ENCODE data around the gene PAX5. TPM values are rescaled to one million over a fixed set of nuclear protein-coding genes. Genes with fewer than 3 reads are reported as not detected.

Gene PAX5
- total RNA-seq, 4 donors from 2014 or later = 0.95 to 61.9 (median 3.6) TPM; not detected in 1

DNA sequence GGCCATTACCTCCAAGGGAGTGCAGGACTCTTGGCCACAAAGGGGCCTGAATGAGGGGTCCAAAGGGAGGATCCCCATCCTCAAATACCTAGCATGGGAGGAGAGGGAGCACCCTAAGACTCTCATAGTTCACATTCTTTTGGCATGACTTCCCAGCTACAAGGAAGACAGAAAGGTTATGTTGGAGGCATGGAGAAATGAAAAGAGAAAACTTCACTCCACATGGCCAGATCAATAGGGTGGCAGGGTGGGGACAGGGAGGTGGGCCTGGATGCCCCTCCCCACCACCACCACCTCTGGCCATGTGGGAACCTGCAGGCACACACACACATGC is 97.6 kb downstream of the PAX5 start:
- H3K4me3 ChIP-seq = no peak overlapping the region
- no peak for TF ChIP-seq POLR2A (IDR thresholded peaks at IDR 0.05)
- TF ChIP-seq, protein P1, sequence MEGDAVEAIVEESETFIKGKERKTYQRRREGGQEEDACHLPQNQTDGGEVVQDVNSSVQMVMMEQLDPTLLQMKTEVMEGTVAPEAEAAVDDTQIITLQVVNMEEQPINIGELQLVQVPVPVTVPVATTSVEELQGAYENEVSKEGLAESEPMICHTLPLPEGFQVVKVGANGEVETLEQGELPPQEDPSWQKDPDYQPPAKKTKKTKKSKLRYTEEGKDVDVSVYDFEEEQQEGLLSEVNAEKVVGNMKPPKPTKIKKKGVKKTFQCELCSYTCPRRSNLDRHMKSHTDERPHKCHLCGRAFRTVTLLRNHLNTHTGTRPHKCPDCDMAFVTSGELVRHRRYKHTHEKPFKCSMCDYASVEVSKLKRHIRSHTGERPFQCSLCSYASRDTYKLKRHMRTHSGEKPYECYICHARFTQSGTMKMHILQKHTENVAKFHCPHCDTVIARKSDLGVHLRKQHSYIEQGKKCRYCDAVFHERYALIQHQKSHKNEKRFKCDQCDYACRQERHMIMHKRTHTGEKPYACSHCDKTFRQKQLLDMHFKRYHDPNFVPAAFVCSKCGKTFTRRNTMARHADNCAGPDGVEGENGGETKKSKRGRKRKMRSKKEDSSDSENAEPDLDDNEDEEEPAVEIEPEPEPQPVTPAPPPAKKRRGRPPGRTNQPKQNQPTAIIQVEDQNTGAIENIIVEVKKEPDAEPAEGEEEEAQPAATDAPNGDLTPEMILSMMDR (IDR thresholded peaks at IDR 0.05) = no peak
- no peaks in the 10 kb centered on the region for H3K36me3 ChIP-seq
- no peaks in the 10 kb centered on the region for H3K27me3 ChIP-seq
- H3K4me1 ChIP-seq = no peaks in the 10 kb centered on the region
- no peak overlapping the region for H3K27ac ChIP-seq
- no peak for DNase-seq
- no peaks in the 10 kb centered on the region for H3K9me3 ChIP-seq

DNA sequence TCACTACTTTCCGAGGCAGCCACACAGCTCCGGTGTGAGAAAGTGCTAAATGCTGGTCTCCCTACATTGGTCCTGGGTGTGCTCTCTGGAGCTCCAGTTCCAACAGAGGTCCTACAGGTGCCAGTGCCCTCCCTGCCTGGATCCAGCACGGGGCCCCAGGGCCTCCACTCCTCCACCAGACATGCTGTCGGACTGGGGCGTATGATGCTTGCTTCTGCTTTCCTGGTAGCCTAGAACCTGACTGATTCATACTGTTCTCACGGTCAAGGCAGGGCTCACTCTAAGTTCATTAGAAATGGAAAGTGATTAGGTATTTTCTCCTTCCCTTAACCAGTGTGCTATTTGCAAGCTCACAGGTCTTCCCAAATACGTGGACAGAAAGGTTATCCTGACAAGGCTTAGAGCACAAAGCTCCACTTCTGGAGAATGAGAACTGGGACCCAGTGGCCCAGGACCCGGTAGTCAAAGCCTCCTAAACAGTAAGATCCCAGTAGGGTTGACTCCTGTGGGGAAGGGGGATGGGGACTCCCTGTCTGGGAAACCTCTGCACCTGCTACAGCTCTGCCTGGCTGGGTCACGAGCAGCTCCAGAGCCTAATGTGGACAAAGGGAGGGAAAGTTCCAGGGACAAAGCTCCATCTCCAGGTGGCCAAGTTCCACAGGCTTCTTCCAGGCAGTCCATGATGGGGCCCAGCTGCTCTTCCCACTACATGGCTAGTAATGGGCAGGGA is 98.1 kb downstream of the PAX5 start:
- no peaks in the 10 kb centered on the region for H3K4me1 ChIP-seq
- H3K4me3 ChIP-seq = no peak overlapping the region
- DNase-seq = no peak
- H3K36me3 ChIP-seq = no peaks in the 10 kb centered on the region
- H3K27ac ChIP-seq = no peak overlapping the region
- no peaks in the 10 kb centered on the region for H3K27me3 ChIP-seq
- H3K9me3 ChIP-seq = no peaks in the 10 kb centered on the region
- TF ChIP-seq, protein P1 (IDR thresholded peaks at IDR 0.05) = no peak
- no peak for TF ChIP-seq POLR2A (IDR thresholded peaks at IDR 0.05)

DNA sequence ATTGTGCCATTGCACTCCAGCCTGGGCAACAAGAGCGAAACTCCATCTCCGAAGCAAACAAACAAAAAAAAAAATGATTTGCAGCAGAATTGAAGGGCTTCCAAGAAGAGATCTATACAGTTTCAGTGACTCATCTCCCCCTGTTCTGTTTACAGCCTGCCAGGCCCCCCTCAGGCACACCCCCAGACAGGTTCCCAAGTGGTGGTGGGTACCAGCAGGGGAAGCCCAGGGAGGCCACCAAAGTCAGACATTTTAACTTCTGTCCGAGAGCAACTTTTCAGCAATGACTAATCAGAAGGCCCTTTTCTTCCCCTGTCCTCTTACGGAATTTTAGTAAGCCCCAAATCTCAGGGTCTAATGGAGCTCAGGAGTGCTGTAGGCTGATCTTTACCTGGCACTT is 98.7 kb downstream of the PAX5 start:
- no peak for DNase-seq
- Histone ChIP-seq H3K4me3 (no peak overlapping the region), H3K9me3 (no peaks in the 10 kb centered on the region), H3K27me3 (no peaks in the 10 kb centered on the region), H3K27ac (no peak overlapping the region), H3K36me3 (no peaks in the 10 kb centered on the region), H3K4me1 (no peaks in the 10 kb centered on the region)
- TF ChIP-seq, protein P1 (IDR thresholded peaks at IDR 0.05) = no peak
- no peak for TF ChIP-seq POLR2A (IDR thresholded peaks at IDR 0.05)

DNA sequence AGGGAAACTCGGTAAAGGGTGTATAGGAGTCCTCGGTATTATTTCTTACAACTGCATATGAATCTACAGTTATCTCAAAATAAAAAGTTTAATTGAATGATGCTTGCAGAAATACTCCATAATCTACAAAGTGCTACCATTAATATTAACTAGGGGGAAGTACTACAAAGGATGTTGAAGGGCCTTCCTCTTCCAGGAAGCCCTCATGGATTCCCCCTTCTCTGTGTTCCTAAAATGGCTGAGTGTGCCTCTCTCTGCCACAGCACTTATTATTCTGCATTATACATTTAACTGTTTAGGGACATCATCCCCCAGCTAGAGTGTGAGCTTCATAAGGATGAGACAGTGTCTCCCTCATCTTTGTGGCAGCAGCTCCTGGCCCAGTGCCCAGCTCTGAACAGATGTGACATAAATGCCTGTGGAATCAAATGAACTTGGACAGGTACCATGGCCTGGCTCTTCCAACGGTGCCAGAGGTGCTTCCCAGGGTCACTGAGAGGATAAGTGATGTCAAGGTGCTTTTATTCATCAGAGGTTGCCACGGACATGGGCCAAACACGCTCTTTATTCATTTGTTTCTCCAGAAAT is 99.5 kb downstream of the PAX5 start:
- TF ChIP-seq, protein P1 (IDR thresholded peaks at IDR 0.05) = no peak
- TF ChIP-seq POLR2A (IDR thresholded peaks at IDR 0.05) = no peak
- no peak overlapping the region for H3K4me3 ChIP-seq
- no peaks in the 10 kb centered on the region for H3K36me3 ChIP-seq
- no peak for DNase-seq
- H3K27ac ChIP-seq = no peak overlapping the region
- no peaks in the 10 kb centered on the region for H3K4me1 ChIP-seq
- no peaks in the 10 kb centered on the region for H3K9me3 ChIP-seq
- no peaks in the 10 kb centered on the region for H3K27me3 ChIP-seq

DNA sequence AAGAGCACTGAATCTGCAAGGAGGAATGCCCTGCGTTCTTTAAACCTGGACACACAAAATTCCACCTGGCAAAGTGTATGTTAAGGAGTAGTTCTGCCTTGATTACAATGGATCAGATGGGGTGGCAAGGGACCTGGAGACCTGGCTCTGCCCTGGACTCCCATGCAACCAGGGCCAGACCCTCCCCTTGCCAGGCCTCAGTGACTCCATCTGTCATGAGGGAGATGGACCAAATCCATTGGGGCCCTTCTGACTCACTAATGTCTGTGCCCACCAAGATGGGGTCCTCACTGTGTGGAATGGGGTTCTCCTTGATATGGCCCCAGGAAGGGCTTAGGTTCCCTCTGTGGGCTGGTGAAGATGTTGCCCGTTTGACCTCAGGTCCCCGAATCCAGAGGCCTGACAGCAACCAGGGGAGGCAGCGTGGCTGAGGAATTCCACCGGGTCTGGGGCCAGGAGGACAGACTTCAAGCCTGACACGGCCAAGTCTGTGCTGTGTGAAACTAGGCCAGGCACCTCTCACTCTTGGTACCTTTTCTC is 100.3 kb downstream of the PAX5 start:
- DNase-seq = no peak
- H3K4me1 ChIP-seq = no peaks in the 10 kb centered on the region
- no peak overlapping the region for H3K27ac ChIP-seq
- no peaks in the 10 kb centered on the region for H3K27me3 ChIP-seq
- no peaks in the 10 kb centered on the region for H3K9me3 ChIP-seq
- no peak overlapping the region for H3K4me3 ChIP-seq
- no peak for TF ChIP-seq POLR2A (IDR thresholded peaks at IDR 0.05)
- TF ChIP-seq, protein P1 (IDR thresholded peaks at IDR 0.05) = no peak
- H3K36me3 ChIP-seq = no peaks in the 10 kb centered on the region
